Prostate gland (tissue), 2 donors: ENCODE measurements around the gene TMEM38A. TPM values are rescaled to one million over a fixed set of nuclear protein-coding genes. Genes with fewer than 3 reads are reported as not detected.
"Not testable (repeated sequence)": the region's sequence is repeated elsewhere in the genome, so short reads cannot be mapped to it uniquely, and the experiment has no call there.

Experiments used
- DNase-seq: peaks from one replicate; pipeline ENCODE4 v3.0.0-alpha.2; 2019; ENCODE audit warnings: low spot score
- H3K27ac ChIP-seq, 2 donors: fragments of 200-600 bp; sonication (generic); 2 replicates each; pipeline ENCODE4 v1.5.1; 2017 to 2019
- H3K27me3 ChIP-seq: fragments of 200-600 bp; sonication (generic); replicated peaks from 2 replicates; pipeline ENCODE4 v1.5.1; 2019; ENCODE audit not compliant: insufficient read depth
- H3K36me3 ChIP-seq, 2 donors: fragments of 200-600 bp; sonication (generic); 1 replicate in 1 of 2; 2 replicates in 1 of 2; pipeline versions ENCODE4 v1.5.1 to v1.8.1; 2017 to 2019
- H3K4me1 ChIP-seq: fragments of 200-600 bp; sonication (generic); replicated peaks from 2 replicates; pipeline ENCODE4 v1.5.1; 2019
- H3K4me3 ChIP-seq, 2 donors: fragments of 200-600 bp; sonication (generic); 2 replicates each; pipeline ENCODE4 v1.5.1; 2017 to 2019
- H3K9me3 ChIP-seq: fragments of 200-600 bp; sonication (generic); 2 replicates; pipeline ENCODE4 v1.5.1; 2017
- CTCF ChIP-seq, 4 experiments: fragments of 200-600 bp in 2 of 4; fragments of 450-650 bp in 2 of 4; sonication (generic) in 2 of 4; IDR thresholded peaks; 1 replicate in 3 of 4; 2 replicates in 1 of 4; pipeline ENCODE4 v1.5.1; 2016 to 2019; ENCODE audit warnings: antibody characterized with exemption in 4 of 4, mild to moderate bottlenecking in 2 of 4, moderate library complexity in 2 of 4
- POLR2A ChIP-seq: fragments of 450-650 bp; IDR thresholded peaks from one replicate; pipeline ENCODE4 v1.6.1; 2016; ENCODE audit warnings: antibody characterized with exemption, mild to moderate bottlenecking
- POLR2AphosphoS5 ChIP-seq: sonication (generic); formaldehyde crosslinking; IDR thresholded peaks from one replicate; pipeline ENCODE4 v1.6.1; 2017; ENCODE audit warnings: antibody characterized with exemption
- WGBS: methylation state at CpG from one replicate; pipeline ENCODE4 v1.1.5; 2018; 5-methylcytosine and 5-hydroxymethylcytosine counted together
- intact Hi-C: fragments of 100-400 bp; cut with DNase I; formaldehyde crosslinking; loops from one replicate; pipeline ENCODE4 v1.14.2; 2022
- total RNA-seq, 2 donors: library from RNA; depleted of rRNA; stranded (reverse); fragments of >200 nt; gene quantifications; one replicate each; pipeline ENCODE4 v1.1.0, GENCODE V29; 2016

TMEM38A gene
- total RNA-seq, 2 donors from 2014 or later, result 11.7 to 20.6 TPM

- TF ChIP-seq POLR2A (no peak), POLR2AphosphoS5 (no peak), CTCF (IDR thresholded peaks at IDR 0.05) (no peak)
Measured at GRCh38 chr19:16668176-16668575, 7.2 kb downstream of the TMEM38A start.

GRCh38 chr19:16668702-16669101 lies 7.8 kb downstream of the TMEM38A start:
- H3K9me3 ChIP-seq, H3K27ac ChIP-seq, DNase-seq, intact Hi-C loops, H3K4me1 ChIP-seq, H3K27me3 ChIP-seq, H3K4me3 ChIP-seq, H3K36me3 ChIP-seq: not testable (repeated sequence)
- 98% methylated on average over 4 of the region's 4 CpGs for WGBS

More at GRCh38 chr19:16668176-16668575, 7.2 kb downstream of the TMEM38A start:
- Histone ChIP-seq H3K9me3 (no peaks in the 10 kb centered on the region), H3K4me1 (no peaks in the 10 kb centered on the region), H3K27me3 (no peaks in the 10 kb centered on the region), H3K36me3 (no peaks in the 10 kb centered on the region), H3K27ac (no peak overlapping the region), H3K4me3 (no peak overlapping the region)
- no peak for DNase-seq
- WGBS, result 92% methylated on average over 5 of the region's 5 CpGs
- intact Hi-C loops, result no loop called here

DNA sequence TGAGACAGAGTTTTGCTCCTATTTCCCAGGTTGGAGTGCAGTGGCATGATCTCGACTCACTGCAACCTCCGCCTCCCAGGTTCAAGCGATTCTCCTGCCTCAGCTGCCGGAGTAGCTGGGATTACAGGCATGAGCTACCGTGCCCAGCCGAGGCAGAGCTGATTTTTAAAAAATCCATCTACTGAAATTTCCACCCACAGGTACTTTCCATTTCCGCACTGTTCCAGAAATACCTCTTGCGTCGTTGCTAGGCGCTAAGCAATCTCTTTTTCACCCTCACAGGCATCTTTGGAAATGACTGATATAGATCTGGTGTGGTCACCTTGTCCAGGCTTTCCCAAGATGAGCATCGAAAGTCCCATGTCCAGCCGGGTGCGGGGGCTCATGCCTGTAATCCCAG lies 9.4 kb downstream of the TMEM38A start:
- WGBS, result 96% methylated on average over 13 of the region's 13 CpGs
- Histone ChIP-seq H3K27me3 (no peaks in the 10 kb centered on the region), H3K27ac (no peak overlapping the region), H3K4me1 (no peaks in the 10 kb centered on the region), H3K9me3 (no peaks in the 10 kb centered on the region), H3K36me3 (no peaks in the 10 kb centered on the region), H3K4me3 (no peak overlapping the region)
- DNase-seq, result no peak
- intact Hi-C loops, result no loop called here
- no peak for TF ChIP-seq POLR2AphosphoS5
- TF ChIP-seq CTCF (IDR thresholded peaks at IDR 0.05), result no peak
- no peak for TF ChIP-seq POLR2A

- intact Hi-C loops, result no loop called here
- no peaks in the 10 kb centered on the region for H3K4me1 ChIP-seq
- H3K36me3 ChIP-seq, result no peaks in the 10 kb centered on the region
- H3K27me3 ChIP-seq, result no peaks in the 10 kb centered on the region
- no peak for TF ChIP-seq POLR2AphosphoS5
- TF ChIP-seq CTCF (IDR thresholded peaks at IDR 0.05), result no peak
- no peak for TF ChIP-seq POLR2A
- H3K27ac ChIP-seq, result no peak overlapping the region
- WGBS, result 84% methylated on average over 12 of the region's 12 CpGs
- no peaks in the 10 kb centered on the region for H3K9me3 ChIP-seq
- no peak overlapping the region for H3K4me3 ChIP-seq
- DNase-seq, result no peak
Measured at GRCh38 chr19:16671652-16672274, 10.8 kb downstream of the TMEM38A start.

DNA sequence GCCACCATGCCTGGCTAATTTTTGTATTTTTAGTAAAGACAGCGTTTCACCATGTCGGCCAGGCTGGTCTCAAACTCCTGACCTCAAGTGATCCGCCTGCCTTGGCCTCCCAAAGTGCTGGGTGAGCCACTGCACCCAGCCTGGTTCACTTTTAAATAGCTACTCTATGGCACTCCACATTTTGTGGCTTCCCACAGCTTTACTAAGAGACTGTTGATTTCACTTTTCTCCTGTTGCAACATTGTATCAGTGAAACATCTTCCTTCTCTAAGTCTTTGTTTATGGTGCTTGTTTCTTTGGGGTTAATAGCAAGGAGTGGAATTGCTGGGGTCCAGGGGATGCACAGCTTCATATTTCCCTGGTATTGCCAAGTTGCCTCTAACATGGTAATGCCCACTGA lies 12.3 kb downstream of the TMEM38A start:
- intact Hi-C loops, result no loop called here
- no peak for DNase-seq
- Histone ChIP-seq H3K4me1 (no peaks in the 10 kb centered on the region), H3K9me3 (no peaks in the 10 kb centered on the region), H3K27ac (no peak overlapping the region), H3K4me3 (no peak overlapping the region), H3K27me3 (no peaks in the 10 kb centered on the region), H3K36me3 (no peaks in the 10 kb centered on the region)
- 88% methylated on average over 3 of the region's 3 CpGs for WGBS
- TF ChIP-seq POLR2AphosphoS5 (no peak), POLR2A (no peak), CTCF (IDR thresholded peaks at IDR 0.05) (no peak)

DNA sequence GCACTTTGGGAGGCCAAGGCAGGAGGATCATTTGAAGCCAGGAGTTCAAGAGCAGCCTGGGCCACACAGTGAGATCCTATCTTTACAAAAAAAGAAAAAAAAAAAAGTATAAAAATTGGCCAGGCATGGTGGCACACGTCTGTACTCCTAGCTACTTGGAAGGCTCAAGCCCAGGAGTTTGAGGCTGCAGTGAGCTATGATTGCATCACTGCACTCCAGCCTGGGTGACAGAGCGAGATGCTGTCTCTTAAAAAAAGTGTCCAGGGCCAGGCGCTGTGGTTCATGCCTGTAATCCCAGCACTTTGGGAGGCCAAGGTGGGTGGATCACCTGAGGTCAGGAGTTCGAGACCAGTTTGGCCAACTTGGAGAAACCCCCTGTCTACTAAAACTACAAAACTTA lies 12.9 kb downstream of the TMEM38A start:
- H3K27ac ChIP-seq, intact Hi-C loops, DNase-seq, H3K4me3 ChIP-seq, H3K36me3 ChIP-seq, H3K4me1 ChIP-seq, H3K9me3 ChIP-seq, H3K27me3 ChIP-seq: not testable (repeated sequence)
- 75% methylated on average over 4 of the region's 4 CpGs for WGBS
